OCI-M1 (cell line): Measurements from ENCODE around the gene FAM117B.
"Not testable (repeated sequence)": the region's sequence is repeated elsewhere in the genome, so short reads cannot be mapped to it uniquely, and the experiment has no call there.

Experiments used
- DNase-seq: peaks from one replicate; lab custom pipeline; 2025; lab: John Stamatoyannopoulos, UW

The FAM117B gene

GRCh38 chr2:202703091-202703490 lies 68.3 kb downstream of the FAM117B start:
- no peak for DNase-seq

- no peak for DNase-seq
These were observed 69.5 kb downstream of the FAM117B start for GRCh38 chr2:202704248-202704647.

GRCh38 chr2:202705446-202706020 lies 70.8 kb downstream of the FAM117B start:
- DNase-seq, result no peak

- DNase-seq, result not testable (repeated sequence)
These were observed 80.5 kb downstream of the FAM117B start for GRCh38 chr2:202714971-202715935.

- no peak for DNase-seq
These were observed 81.4 kb downstream of the FAM117B start for GRCh38 chr2:202716114-202716718.

GRCh38 chr2:202716953-202717597 lies 82.3 kb downstream of the FAM117B start:
- DNase-seq, result no peak

GRCh38 chr2:202717598-202718310 lies 83.0 kb downstream of the FAM117B start:
- no peak for DNase-seq

- DNase-seq, result no peak
These were observed 83.8 kb downstream of the FAM117B start for GRCh38 chr2:202718614-202719013.

- DNase-seq, result no peak
These were observed 85.5 kb downstream of the FAM117B start for GRCh38 chr2:202720226-202720625.

GRCh38 chr2:202721621-202722020 lies 86.9 kb downstream of the FAM117B start:
- DNase-seq, result no peak

GRCh38 chr2:202723746-202724145 lies 89.0 kb downstream of the FAM117B start:
- no peak for DNase-seq

GRCh38 chr2:202726070-202726469 lies 91.3 kb downstream of the FAM117B start:
- no peak for DNase-seq

GRCh38 chr2:202736826-202737225 lies 102.1 kb downstream of the FAM117B start:
- DNase-seq, result peak; percentile 30

GRCh38 chr2:202743613-202744012 lies 108.8 kb downstream of the FAM117B start:
- no peak for DNase-seq

GRCh38 chr2:202749477-202749876 lies 114.7 kb downstream of the FAM117B start:
- no peak for DNase-seq

GRCh38 chr2:202750763-202751427 lies 116.1 kb downstream of the FAM117B start:
- DNase-seq, result peak; percentile 19

- DNase-seq, result no peak
These were observed 117.3 kb downstream of the FAM117B start for GRCh38 chr2:202752071-202752470.

GRCh38 chr2:202754936-202755335 lies 120.2 kb downstream of the FAM117B start:
- no peak for DNase-seq

GRCh38 chr2:202756598-202756997 lies 121.8 kb downstream of the FAM117B start:
- DNase-seq, result no peak

- no peak for DNase-seq
These were observed 122.6 kb downstream of the FAM117B start for GRCh38 chr2:202757339-202757738.

GRCh38 chr2:202758128-202758527 lies 123.4 kb downstream of the FAM117B start:
- no peak for DNase-seq
